HG03108 (cell line): ENCODE data around the gene ZSWIM6.
"Not testable (repeated sequence)": the region's sequence is repeated elsewhere in the genome, so short reads cannot be mapped to it uniquely, and the experiment has no call there.

Experiments
- ATAC-seq: cut with Tn5 transposase; IDR thresholded peaks from one replicate; pipeline ENCODE4 v1.9.1; 2021; ENCODE audit warnings: moderate library complexity; ENCODE audit not compliant: unreplicated experiment

ZSWIM6 gene

DNA sequence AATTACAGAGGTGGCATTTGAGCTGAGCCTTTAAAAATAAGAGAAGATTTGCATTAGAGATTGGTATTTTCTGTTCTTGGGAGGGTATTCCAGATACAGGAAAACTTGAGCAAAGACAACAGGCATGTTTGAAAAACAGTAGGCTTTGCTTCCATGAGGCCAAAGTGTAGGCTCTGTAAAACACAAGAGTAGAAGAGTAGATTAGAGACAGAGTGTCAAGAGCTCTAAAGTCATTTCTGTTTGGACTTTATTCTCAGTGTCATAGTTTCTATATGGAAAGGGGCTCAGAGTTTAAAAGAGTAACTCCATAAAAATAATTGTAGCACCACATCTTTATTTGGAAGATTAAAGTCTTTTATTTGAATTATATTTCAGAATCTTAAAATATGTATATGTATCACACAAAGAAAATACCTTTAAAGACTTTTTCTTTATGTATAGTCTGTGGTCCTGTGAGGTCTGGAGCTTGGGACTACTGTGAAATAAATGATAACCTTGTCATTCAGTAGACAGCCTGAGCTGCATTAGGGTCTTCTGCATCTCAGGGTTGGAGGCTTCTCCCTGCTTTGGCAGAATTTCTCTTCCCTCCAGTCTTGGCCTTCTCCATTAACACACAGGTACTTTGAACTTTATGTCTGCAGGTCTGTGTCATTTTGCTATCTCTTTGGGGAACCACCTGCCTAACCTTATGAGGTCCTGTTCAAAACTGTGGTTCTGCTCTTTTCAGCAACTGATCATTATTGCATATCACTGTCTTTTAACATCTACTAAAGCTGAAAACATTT, 73.6 kb downstream of the ZSWIM6 start:
- no peak for ATAC-seq

DNA sequence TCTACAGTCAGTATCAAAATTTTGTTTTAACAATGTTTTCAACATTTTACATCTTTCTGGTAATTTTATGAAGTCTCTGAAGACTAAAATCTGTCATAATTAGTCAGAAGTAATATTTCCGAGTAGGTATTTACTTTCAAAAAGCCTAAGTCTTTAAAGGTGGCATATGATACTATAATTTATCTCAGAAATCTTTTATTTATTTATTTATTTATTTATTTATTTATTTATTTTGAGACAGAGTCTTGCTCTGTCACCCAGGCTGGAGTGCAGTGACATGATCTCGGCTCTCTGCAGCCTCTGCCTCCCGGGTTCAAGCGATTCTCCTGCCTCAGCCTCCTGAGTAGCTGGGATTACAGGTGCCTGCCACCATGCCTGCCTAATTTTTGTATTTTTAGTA, 74.4 kb downstream of the ZSWIM6 start:
- not testable (repeated sequence) for ATAC-seq

GRCh38 chr5:61407706-61408270, 75.7 kb downstream of the ZSWIM6 start:
- ATAC-seq: no peak

- peak; percentile 99 for ATAC-seq
Measured at GRCh38 chr5:61408476-61409168, 76.6 kb downstream of the ZSWIM6 start.

DNA sequence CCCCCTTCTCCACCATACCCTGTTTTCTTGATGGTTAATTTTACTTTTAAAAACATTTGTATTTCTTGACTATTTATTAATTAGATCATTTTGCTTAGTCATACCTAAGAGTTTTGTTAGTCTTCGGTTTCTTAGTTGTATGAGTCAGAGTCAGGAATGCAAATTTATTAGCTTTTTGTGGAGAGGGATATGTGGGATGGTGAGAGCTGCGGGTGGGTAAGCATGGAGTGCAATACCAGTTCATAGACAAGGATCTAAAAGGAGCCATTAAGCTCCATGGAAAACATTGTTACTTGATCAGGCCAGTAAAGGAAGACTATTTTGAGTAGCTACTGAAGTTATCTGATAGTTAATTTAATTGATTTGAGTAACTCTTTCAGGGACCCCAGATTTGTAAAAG, 77.5 kb downstream of the ZSWIM6 start:
- ATAC-seq: no peak

DNA sequence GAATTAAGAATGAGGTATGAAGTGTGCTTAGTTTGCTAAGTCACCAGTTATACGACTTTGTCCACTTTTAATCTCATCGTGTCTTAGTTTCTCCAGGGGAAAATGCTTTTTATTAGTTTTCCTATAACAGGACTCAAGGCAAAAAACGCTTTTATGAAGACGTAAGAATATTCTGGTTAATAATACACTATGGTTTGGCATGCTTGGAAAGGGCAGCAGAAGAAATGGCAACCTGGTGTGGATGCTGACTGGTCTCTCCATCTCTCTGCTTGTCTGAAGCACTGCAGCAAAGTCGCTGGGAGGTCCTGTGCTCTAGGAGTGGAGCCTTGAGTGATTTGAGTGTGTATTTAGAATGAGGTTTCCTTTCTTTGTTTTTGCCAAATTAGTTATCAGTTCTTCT, 78.8 kb downstream of the ZSWIM6 start:
- no peak for ATAC-seq

DNA sequence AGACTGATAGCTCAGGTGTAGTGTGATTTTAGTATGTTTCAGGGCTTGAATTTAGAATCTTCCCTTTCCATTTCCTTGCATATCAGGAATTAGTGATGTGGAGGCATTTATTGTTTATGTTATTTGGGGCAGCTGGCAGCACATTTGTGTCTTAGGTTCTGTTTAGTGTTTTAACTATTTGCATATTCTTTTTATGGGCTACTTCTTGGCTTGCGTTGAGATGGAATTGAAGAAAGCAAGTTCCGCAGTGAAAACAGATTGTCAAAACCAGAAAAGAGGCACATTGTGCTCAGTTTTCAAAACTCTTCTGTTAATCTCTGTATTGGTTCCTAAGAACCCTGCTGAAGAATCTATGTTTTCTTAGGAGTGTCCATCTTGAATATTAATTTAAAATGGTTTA, 80.3 kb downstream of the ZSWIM6 start:
- no peak for ATAC-seq

DNA sequence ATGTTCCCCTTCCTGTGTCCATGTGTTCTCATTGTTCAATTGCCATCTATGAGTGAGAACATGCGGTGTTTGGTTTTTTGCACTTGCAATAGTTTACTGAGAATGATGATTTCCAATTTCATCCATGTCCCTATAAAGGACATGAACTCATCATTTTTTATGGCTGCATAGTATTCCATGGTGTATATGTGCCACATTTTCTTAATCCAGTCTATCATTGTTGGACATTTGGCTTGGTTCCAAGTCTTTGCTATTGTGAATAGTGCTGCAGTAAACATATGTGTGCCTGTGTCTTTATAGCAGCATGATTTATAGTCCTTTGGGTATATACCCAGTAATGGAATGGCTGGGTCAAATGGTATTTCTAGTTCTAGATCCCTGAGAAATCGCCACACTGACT, 81.1 kb downstream of the ZSWIM6 start:
- ATAC-seq: not testable (repeated sequence)

DNA sequence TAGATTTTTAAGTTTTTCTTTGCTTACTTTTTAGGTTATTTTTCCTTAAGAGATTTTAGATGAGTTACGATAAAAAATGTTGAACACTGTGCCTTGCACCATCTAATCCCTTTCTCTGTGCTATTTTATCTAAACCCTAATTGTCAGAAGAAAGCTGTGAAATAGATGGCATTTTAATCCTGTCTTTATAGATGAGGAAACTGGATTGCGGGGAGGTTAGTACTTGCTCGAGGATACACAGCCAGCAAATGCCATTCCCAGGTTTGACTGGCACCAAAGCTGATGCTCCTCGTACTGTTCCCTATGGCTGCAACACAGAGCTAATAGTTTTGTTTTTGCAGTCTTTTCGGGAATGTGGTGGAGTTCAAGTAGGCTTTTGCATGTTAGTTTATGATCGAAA, 82.7 kb downstream of the ZSWIM6 start:
- no peak for ATAC-seq

GRCh38 chr5:61416010-61416409, 84.0 kb downstream of the ZSWIM6 start:
- ATAC-seq: no peak

GRCh38 chr5:61416420-61416819, 84.4 kb downstream of the ZSWIM6 start:
- no peak for ATAC-seq

DNA sequence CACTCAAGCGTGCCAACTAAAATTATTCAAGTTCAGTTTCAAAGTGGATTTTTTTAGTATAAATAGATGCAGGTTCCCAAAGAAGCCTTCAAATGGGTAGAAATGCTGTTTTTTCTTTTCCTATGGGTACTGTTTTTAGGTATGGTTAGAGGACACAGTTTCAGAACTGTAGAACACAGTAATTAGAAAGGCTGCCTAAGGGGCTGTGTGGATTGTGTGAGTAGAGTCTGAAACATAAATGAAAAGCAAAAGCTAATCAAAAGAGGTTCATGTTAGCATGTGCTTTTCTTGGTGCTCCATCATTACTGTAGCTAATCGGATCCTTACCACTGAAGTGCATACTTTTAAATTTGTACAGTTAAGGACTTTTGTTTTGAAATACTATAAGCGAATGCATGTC, 85.3 kb downstream of the ZSWIM6 start:
- ATAC-seq: no peak

GRCh38 chr5:61417851-61418250, 85.8 kb downstream of the ZSWIM6 start:
- no peak for ATAC-seq

DNA sequence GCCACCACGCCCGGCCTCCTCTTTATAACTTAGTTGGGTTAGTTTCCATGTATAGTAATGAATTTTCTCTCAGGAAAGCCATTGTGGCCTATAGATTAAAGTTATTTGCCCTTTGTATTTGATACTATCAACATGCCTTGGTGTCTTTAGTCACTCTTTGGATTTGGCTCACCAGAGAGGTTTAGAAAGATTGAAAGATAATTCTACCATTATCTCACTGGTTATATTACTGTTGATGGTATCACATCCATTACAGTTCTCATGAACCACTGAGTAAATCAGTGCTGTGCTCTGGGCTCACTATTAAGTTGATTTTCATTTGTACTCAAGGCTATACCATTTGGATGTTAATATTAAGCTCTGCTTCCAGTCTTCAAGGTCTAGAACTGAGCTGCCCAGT, 87.0 kb downstream of the ZSWIM6 start:
- ATAC-seq: no peak

DNA sequence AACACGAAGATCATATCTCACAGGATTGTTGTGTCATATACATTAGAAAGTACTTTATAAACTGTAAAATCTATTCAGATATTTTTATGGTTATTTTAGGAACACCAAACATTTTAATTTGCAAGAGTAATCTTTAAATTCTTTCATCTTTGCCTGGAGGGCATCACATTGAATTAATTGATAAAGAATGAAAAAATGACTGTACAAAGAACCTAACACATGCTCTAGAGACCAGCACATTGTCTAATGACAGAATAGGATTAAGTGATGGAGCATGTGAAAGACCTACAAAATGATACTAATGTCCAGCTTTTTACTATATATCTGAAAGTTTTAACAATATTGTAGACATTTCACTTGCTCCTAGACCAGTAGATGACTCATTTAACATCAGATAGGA, 88.0 kb downstream of the ZSWIM6 start:
- no peak for ATAC-seq

DNA sequence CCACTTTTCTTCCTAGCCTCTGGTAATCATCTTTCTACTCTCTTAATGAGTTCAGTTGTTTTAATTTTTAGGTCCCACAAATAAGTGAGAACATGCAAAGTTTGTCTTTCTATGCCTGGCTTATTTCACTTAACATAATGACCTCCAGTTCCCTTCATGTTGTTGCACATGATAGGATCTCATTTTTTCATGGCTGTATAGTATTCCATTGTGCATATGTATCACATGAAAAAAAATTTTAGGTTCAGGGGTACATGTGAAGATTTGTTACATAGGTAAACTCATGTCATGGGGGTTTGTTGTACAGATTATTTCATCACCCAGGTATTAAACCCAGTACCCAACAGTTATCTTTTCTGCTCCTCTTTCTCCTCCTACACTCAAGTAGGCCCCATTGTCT, 89.2 kb downstream of the ZSWIM6 start:
- ATAC-seq: not testable (repeated sequence)

DNA sequence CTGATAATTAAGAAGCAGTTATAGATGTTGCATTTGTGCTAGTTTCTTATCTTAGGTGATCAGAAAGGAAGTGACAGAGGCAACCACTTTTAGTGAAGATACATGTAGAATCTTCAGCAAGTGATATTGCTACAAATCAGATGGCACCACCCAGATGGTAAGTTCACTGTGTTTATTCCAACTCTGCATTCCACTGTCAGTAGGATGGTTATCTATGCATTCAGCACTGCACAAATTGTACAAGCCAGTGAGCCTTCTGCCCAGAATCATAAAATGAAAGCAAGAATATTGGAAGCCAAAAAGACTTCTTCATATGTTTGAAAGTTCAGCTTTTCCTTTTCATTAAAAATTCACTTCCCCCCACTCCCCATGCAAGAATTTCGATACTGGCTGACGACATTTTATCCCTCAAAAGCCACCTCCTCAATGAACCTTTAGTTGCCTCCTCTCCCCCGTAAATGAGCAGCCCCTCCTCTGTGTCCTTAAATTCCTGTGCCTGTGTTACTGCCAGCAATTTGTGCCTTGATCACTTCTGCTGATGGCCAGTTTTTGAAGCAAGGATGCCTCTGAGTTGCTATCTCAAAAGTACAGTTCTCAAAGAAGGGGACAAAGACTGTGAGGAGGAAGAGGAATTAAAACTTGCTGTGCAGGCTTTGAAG, 91.6 kb downstream of the ZSWIM6 start:
- no peak for ATAC-seq

- no peak for ATAC-seq
Measured at GRCh38 chr5:61425918-61426317, 93.9 kb downstream of the ZSWIM6 start.

- ATAC-seq: no peak
Measured at GRCh38 chr5:61429906-61430305, 97.8 kb downstream of the ZSWIM6 start.

DNA sequence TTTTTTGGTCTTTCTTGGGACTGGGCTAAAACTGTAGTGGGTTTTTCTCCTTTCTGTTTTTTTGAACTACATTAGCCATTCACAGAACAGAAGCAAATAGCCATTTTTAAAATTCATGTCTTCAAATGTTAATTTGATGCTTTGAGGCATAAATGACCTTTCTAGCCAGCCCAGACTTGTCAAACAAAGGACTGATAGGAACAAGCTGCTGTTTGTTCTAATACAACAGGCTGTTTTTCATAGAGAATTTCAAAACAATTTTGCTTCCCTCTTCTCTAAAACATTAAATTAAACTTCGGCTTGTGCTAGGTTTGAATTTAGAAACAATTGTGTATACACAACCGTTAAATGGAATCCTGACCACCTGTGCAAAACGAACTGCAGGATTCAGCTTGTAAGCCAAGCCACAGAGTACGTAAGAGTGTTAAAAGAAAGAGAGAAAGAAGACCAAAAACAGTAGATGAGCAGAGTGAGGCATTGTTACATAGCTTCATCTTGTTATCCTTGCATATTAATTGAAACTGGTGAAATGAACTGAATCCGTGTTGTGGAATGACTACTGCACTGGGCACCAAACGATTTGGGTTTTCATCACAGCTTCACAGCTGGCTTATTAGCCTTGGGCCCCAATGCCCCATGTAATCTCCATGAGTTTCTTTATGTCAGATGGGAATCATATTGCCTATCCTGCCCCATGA, 100.0 kb downstream of the ZSWIM6 start:
- no peak for ATAC-seq

DNA sequence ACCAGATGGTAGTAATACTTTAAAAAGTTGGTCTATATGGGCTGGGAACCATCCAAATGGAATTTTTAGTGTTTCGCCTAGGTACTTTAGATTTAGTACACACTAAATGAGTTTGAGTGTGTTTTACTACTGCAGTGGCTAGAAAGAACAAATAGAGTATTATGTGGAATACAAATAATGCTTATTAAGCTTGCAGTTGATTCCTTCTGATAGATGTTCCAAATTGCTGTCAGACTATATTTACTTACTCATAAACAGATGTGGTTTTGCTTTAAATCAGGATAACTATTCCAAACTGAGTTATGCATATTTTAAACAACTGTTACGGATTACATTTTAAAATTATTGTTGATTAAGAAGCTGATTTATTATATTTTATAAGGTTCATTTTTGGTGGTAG, 103.3 kb downstream of the ZSWIM6 start:
- no peak for ATAC-seq
